ENCODE results near the gene NCKAP5. TPM values are rescaled to one million over a fixed set of nuclear protein-coding genes. Genes with fewer than 3 reads are reported as not detected.

Gene NCKAP5
- total and polyA plus RNA-seq, 7 experiments from 2014 or later: 0.12 TPM; not detected in 6

DNA sequence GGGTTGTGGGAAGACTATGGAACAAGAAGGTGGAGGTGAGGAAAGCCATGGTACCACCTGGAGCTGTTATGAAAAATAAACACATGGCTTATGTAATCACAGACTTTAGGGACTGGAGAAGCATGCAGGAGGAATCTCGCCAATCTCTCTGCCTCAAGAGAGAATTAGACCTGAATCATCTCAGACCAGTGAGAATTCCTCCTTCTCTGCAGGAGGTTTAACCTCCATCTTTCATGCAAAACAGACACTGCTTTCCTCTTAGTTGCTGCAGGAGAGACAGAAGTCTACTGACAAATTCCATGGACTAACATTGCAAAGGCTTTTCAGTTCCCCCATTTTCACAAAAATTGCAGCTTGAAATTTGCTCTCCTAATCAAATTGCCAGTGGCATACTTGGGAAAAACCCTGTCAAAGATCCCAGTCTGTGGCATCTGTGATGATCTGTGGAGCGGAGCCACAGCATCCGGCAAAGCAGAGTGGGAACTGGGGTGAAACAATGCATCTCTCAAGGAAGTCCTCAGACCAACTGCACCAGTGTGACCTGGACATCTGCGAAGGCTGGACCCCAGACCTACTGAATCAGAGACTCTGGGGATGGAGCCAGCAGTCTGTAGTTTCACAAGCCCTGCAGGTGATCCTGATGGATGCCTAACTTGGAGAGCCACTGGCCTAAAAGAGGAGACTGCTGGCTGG, 28.6 kb upstream of the NCKAP5 start:
- H3K4me3 ChIP-seq (ENCODE audit: low read length): no peak overlapping the region
- no peak overlapping the region for H3K27ac ChIP-seq (ENCODE audit: low read depth, low read length)
- Mint-ChIP-seq H3K27me3 (peaks cover 0 to 11% (median 4%) of the 10 kb centered on the region in 5 donors), H3K4me3 (no peak overlapping the region), H3K27ac (no peak overlapping the region), H3K36me3 (no peaks in the 10 kb centered on the region), H3K9me3 (peaks cover 0 to 8% (median 3%) of the 10 kb centered on the region in 11 donors), H3K4me1 (no peaks in the 10 kb centered on the region)
- intact Hi-C loops (cut with micrococcal nuclease): no loop called here
- POLR2A ChIA-PET: no interaction called here
- DNase-seq (no peak), ATAC-seq (no peak)
- no peaks in the 10 kb centered on the region for H3K9me3 ChIP-seq (ENCODE audit: control insufficient read depth in 2 of 3, low read length in 3 of 3)
- H3K4me1 ChIP-seq (ENCODE audit: control insufficient read depth in 2 of 2, insufficient read depth in 2 of 2, low read length in 2 of 2): no peaks in the 10 kb centered on the region
- H3K27me3 ChIP-seq (ENCODE audit: control insufficient read depth in 2 of 2, insufficient read depth in 2 of 2, low read length in 2 of 2): no peaks in the 10 kb centered on the region
- H3K36me3 ChIP-seq (ENCODE audit: control insufficient read depth in 2 of 3, insufficient read depth in 3 of 3, low read length in 3 of 3): no peaks in the 10 kb centered on the region
- CTCF ChIA-PET: no interaction called here

GRCh38 chr2:133591164-133591563, 22.9 kb upstream of the NCKAP5 start:
- ChIA-PET CTCF (no interaction called here), POLR2A (no interaction called here)
- H3K27me3 Mint-ChIP-seq: peaks cover 0 to 13% (median 5%) of the 10 kb centered on the region in 5 donors
- H3K4me3 ChIP-seq (ENCODE audit: low read length): no peak overlapping the region
- H3K27ac ChIP-seq (ENCODE audit: low read depth, low read length): no peak overlapping the region
- peaks cover 0 to 4% (median 0%) of the 10 kb centered on the region in 5 donors for H3K36me3 Mint-ChIP-seq
- H3K27ac Mint-ChIP-seq: no peak overlapping the region
- no peak overlapping the region for H3K4me3 Mint-ChIP-seq
- H3K9me3 ChIP-seq (ENCODE audit: control insufficient read depth in 2 of 3, low read length in 3 of 3): no peaks in the 10 kb centered on the region
- H3K4me1 ChIP-seq (ENCODE audit: control insufficient read depth in 2 of 2, insufficient read depth in 2 of 2, low read length in 2 of 2): no peaks in the 10 kb centered on the region
- intact Hi-C loops (cut with micrococcal nuclease): no loop called here
- peaks cover 0 to 16% (median 6%) of the 10 kb centered on the region in 11 donors for H3K9me3 Mint-ChIP-seq
- H3K27me3 ChIP-seq (ENCODE audit: control insufficient read depth in 2 of 2, insufficient read depth in 2 of 2, low read length in 2 of 2): no peaks in the 10 kb centered on the region
- no peaks in the 10 kb centered on the region for H3K36me3 ChIP-seq (ENCODE audit: control insufficient read depth in 2 of 3, insufficient read depth in 3 of 3, low read length in 3 of 3)
- DNase-seq (no peak), ATAC-seq (no peak)
- no peaks in the 10 kb centered on the region for H3K4me1 Mint-ChIP-seq

- POLR2A ChIA-PET: no interaction called here
- Mint-ChIP-seq H3K4me1 (no peaks in the 10 kb centered on the region), H3K9me3 (peaks cover 0 to 16% (median 6%) of the 10 kb centered on the region in 11 donors), H3K36me3 (peaks cover 0 to 4% (median 0%) of the 10 kb centered on the region in 5 donors), H3K27me3 (peaks cover 0 to 11% (median 5%) of the 10 kb centered on the region in 5 donors), H3K27ac (no peak overlapping the region), H3K4me3 (no peak overlapping the region)
- no peaks in the 10 kb centered on the region for H3K36me3 ChIP-seq (ENCODE audit: control insufficient read depth in 2 of 3, insufficient read depth in 3 of 3, low read length in 3 of 3)
- DNase-seq (no peak), ATAC-seq (no peak)
- no peaks in the 10 kb centered on the region for H3K27me3 ChIP-seq (ENCODE audit: control insufficient read depth in 2 of 2, insufficient read depth in 2 of 2, low read length in 2 of 2)
- intact Hi-C loops (cut with micrococcal nuclease): no loop called here
- CTCF ChIA-PET: no interaction called here
- H3K9me3 ChIP-seq (ENCODE audit: control insufficient read depth in 2 of 3, low read length in 3 of 3): no peaks in the 10 kb centered on the region
- H3K4me1 ChIP-seq (ENCODE audit: control insufficient read depth in 2 of 2, insufficient read depth in 2 of 2, low read length in 2 of 2): no peaks in the 10 kb centered on the region
- no peak overlapping the region for H3K27ac ChIP-seq (ENCODE audit: low read depth, low read length)
- no peak overlapping the region for H3K4me3 ChIP-seq (ENCODE audit: low read length)
Measured at GRCh38 chr2:133589456-133589855, 21.2 kb upstream of the NCKAP5 start.

GRCh38 chr2:133588144-133588543, 19.9 kb upstream of the NCKAP5 start:
- Mint-ChIP-seq H3K27ac (no peak overlapping the region), H3K9me3 (peaks cover 0 to 16% (median 6%) of the 10 kb centered on the region in 11 donors), H3K27me3 (peaks cover 0 to 11% (median 0%) of the 10 kb centered on the region in 5 donors), H3K4me1 (no peaks in the 10 kb centered on the region), H3K4me3 (no peak overlapping the region), H3K36me3 (peaks cover 0 to 4% (median 0%) of the 10 kb centered on the region in 5 donors)
- ATAC-seq (no peak), DNase-seq (no peak)
- Histone ChIP-seq H3K27me3 (ENCODE audit: control insufficient read depth in 2 of 2, insufficient read depth in 2 of 2, low read length in 2 of 2) (no peaks in the 10 kb centered on the region), H3K27ac (ENCODE audit: low read depth, low read length) (no peak overlapping the region), H3K36me3 (ENCODE audit: control insufficient read depth in 2 of 3, insufficient read depth in 3 of 3, low read length in 3 of 3) (no peaks in the 10 kb centered on the region), H3K4me3 (ENCODE audit: low read length) (no peak overlapping the region), H3K4me1 (ENCODE audit: control insufficient read depth in 2 of 2, insufficient read depth in 2 of 2, low read length in 2 of 2) (no peaks in the 10 kb centered on the region), H3K9me3 (ENCODE audit: control insufficient read depth in 2 of 3, low read length in 3 of 3) (no peaks in the 10 kb centered on the region)
- ChIA-PET CTCF (no interaction called here), POLR2A (no interaction called here)
- intact Hi-C loops (cut with micrococcal nuclease): no loop called here

DNA sequence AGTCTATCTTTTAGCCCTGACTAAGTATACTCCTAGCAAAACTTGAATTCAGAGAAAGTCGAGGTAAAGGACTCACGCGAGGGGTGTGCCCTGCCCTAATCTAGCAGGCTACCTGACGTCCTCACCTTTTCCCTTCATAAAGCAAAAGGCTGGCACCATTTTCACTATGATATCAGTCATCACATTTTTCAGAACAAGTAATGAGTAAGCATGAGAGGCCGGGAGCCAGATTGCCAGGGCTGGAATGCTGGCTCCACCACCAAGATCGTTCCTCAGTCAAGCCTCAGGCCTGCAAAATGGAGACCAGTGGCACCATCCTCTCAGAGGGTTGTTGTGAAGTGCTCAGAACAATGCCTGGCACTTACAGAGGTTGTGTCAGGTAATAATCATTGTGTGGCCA, 18.7 kb upstream of the NCKAP5 start:
- H3K27ac ChIP-seq (ENCODE audit: low read depth, low read length): no peak overlapping the region
- no peaks in the 10 kb centered on the region for H3K4me1 Mint-ChIP-seq
- ChIA-PET POLR2A (no interaction called here), CTCF (no interaction called here)
- H3K36me3 ChIP-seq (ENCODE audit: control insufficient read depth in 2 of 3, insufficient read depth in 3 of 3, low read length in 3 of 3): no peaks in the 10 kb centered on the region
- ATAC-seq (no peak), DNase-seq (no peak)
- H3K36me3 Mint-ChIP-seq: peaks cover 0 to 4% (median 0%) of the 10 kb centered on the region in 5 donors
- intact Hi-C loops (cut with micrococcal nuclease): no loop called here
- peaks cover 0 to 11% (median 0%) of the 10 kb centered on the region in 5 donors for H3K27me3 Mint-ChIP-seq
- H3K4me1 ChIP-seq (ENCODE audit: control insufficient read depth in 2 of 2, insufficient read depth in 2 of 2, low read length in 2 of 2): no peaks in the 10 kb centered on the region
- H3K4me3 Mint-ChIP-seq: no peak overlapping the region
- peaks cover 0 to 16% (median 4%) of the 10 kb centered on the region in 11 donors for H3K9me3 Mint-ChIP-seq
- H3K27me3 ChIP-seq (ENCODE audit: control insufficient read depth in 2 of 2, insufficient read depth in 2 of 2, low read length in 2 of 2): no peaks in the 10 kb centered on the region
- no peaks in the 10 kb centered on the region for H3K9me3 ChIP-seq (ENCODE audit: control insufficient read depth in 2 of 3, low read length in 3 of 3)
- H3K4me3 ChIP-seq (ENCODE audit: low read length): no peak overlapping the region
- H3K27ac Mint-ChIP-seq: no peak overlapping the region

DNA sequence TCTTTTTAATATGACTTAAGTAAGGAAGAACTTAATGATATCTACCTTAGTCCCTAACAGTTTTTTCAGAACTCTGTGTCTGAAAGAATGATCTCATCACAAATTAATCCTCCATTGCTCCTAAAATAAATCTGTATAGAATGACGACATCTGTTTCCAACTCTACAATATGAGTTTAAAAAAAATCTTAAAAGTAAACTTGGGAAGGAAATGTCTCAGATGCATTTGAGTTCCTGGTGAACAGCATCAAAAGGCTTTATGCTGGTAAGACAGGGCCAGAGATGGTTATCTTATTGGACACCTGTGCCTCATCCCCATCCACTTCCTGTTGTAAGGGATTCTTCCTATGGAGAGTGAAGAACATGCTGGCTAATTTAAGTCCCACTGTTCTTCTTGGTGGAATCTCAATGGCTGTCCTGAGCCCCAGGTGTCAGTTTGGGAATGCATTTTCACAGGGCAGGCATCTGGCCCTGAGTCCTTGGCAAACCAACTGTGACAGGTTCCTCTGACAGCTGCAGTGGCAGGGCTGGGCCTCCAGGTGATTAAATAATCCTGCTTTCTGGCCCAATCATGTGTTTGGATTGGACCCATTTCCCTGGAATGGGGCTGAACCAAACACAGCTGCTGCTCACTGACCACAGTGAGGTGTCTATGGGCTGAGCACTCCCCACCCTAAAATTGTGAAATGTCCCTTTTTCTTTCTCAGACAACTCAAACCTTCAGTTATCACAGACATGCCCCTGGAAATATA, 12.9 kb upstream of the NCKAP5 start:
- no peak for ATAC-seq
- no peaks in the 10 kb centered on the region for H3K36me3 Mint-ChIP-seq
- no peak overlapping the region for H3K27ac Mint-ChIP-seq
- no peak for DNase-seq
- no peaks in the 10 kb centered on the region for H3K4me1 ChIP-seq (ENCODE audit: control insufficient read depth in 2 of 2, insufficient read depth in 2 of 2, low read length in 2 of 2)
- no peaks in the 10 kb centered on the region for H3K9me3 ChIP-seq (ENCODE audit: control insufficient read depth in 2 of 3, low read length in 3 of 3)
- intact Hi-C loops (cut with micrococcal nuclease): no loop called here
- no peaks in the 10 kb centered on the region for H3K4me1 Mint-ChIP-seq
- H3K4me3 Mint-ChIP-seq: no peak overlapping the region
- CTCF ChIA-PET: no interaction called here
- POLR2A ChIA-PET: no interaction called here
- H3K27me3 ChIP-seq (ENCODE audit: control insufficient read depth in 2 of 2, insufficient read depth in 2 of 2, low read length in 2 of 2): no peaks in the 10 kb centered on the region
- H3K27me3 Mint-ChIP-seq: peaks cover 0 to 8% (median 5%) of the 10 kb centered on the region in 5 donors
- H3K9me3 Mint-ChIP-seq: peaks cover 0 to 5% (median 0%) of the 10 kb centered on the region in 11 donors
- no peak overlapping the region for H3K4me3 ChIP-seq (ENCODE audit: low read length)
- H3K27ac ChIP-seq (ENCODE audit: low read depth, low read length): no peak overlapping the region
- H3K36me3 ChIP-seq (ENCODE audit: control insufficient read depth in 2 of 3, insufficient read depth in 3 of 3, low read length in 3 of 3): no peaks in the 10 kb centered on the region

DNA sequence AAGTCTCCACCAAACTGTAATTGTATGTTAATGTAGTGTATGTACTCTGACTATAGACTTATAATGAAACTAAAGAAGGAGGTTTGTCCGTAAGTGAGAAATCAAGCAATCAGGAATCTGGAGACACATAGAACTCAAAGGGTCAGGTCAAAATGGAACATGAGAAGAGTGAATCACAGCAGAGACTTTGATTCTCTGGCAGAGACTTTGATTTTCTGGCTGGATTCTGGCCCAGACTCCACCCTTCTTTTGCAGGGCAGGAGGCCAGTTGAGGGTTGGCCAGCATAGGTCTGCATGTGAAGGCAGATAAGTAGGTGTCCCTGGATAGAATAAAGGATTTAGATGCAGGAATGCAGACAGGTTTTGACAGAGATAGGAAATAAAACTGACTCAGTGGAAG, 11.0 kb upstream of the NCKAP5 start:
- ATAC-seq (no peak), DNase-seq (no peak)
- H3K4me1 Mint-ChIP-seq: no peaks in the 10 kb centered on the region
- no peaks in the 10 kb centered on the region for H3K36me3 ChIP-seq (ENCODE audit: control insufficient read depth in 2 of 3, insufficient read depth in 3 of 3, low read length in 3 of 3)
- H3K4me3 Mint-ChIP-seq: no peak overlapping the region
- H3K4me1 ChIP-seq (ENCODE audit: control insufficient read depth in 2 of 2, insufficient read depth in 2 of 2, low read length in 2 of 2): no peaks in the 10 kb centered on the region
- no peak overlapping the region for H3K4me3 ChIP-seq (ENCODE audit: low read length)
- peaks cover 0 to 8% (median 5%) of the 10 kb centered on the region in 5 donors for H3K27me3 Mint-ChIP-seq
- ChIA-PET POLR2A (no interaction called here), CTCF (no interaction called here)
- peaks cover 0 to 5% (median 2%) of the 10 kb centered on the region in 11 donors for H3K9me3 Mint-ChIP-seq
- H3K36me3 Mint-ChIP-seq: no peaks in the 10 kb centered on the region
- no peak overlapping the region for H3K27ac ChIP-seq (ENCODE audit: low read depth, low read length)
- no peak overlapping the region for H3K27ac Mint-ChIP-seq
- H3K9me3 ChIP-seq (ENCODE audit: control insufficient read depth in 2 of 3, low read length in 3 of 3): no peaks in the 10 kb centered on the region
- H3K27me3 ChIP-seq (ENCODE audit: control insufficient read depth in 2 of 2, insufficient read depth in 2 of 2, low read length in 2 of 2): no peaks in the 10 kb centered on the region
- intact Hi-C loops (cut with micrococcal nuclease): no loop called here

Measured in naive thymus-derived CD4-positive, alpha-beta T cell (primary cell).